Right hindlimb (tissue), 1 donor: ENCODE measurements around the gene SLC9B2.

Experiments
- DNase-seq: peaks from one replicate; pipeline ENCODE4 v3.0.0-alpha.2; 2018

Gene SLC9B2

GRCh38 chr4:103075894-103076746 lies 441 bp downstream of the SLC9B2 start:
- DNase-seq = peak; percentile 84

GRCh38 chr4:103075435-103075893 lies 1.1 kb downstream of the SLC9B2 start:
- no peak for DNase-seq

DNA sequence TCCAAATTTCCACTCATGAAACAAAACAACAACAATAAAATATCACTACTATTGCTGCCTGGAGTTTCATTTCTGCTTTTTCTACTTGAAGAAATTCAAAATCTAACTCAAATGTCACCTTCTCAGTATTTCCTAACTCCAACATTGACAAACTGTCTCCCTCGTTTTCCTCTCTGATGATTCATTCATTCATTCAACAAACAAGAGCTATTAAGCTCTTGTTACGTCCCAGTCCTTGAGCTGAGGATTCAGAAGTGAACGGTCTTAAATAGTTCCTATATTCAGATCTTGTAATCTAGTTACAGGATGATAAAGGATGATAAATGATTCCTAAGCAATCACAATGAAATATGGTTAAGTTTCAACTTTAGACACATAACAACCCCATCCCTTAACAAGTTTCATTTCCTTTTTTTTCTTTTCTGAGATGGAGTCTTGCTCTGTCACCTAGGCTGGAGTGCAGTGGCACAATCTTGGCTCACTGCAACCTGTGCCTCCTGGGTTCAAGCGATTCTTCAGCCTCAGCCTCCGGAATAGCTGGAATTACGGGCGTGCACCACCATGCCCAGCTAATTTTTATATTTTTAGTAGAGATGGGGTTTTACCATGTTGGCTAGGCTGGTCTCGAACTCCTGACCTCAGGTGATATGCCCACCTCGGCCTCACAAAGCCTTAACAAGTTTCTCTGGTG lies 1.7 kb downstream of the SLC9B2 start:
- DNase-seq = no peak

GRCh38 chr4:103073792-103074438 lies 2.6 kb downstream of the SLC9B2 start:
- no peak for DNase-seq

DNA sequence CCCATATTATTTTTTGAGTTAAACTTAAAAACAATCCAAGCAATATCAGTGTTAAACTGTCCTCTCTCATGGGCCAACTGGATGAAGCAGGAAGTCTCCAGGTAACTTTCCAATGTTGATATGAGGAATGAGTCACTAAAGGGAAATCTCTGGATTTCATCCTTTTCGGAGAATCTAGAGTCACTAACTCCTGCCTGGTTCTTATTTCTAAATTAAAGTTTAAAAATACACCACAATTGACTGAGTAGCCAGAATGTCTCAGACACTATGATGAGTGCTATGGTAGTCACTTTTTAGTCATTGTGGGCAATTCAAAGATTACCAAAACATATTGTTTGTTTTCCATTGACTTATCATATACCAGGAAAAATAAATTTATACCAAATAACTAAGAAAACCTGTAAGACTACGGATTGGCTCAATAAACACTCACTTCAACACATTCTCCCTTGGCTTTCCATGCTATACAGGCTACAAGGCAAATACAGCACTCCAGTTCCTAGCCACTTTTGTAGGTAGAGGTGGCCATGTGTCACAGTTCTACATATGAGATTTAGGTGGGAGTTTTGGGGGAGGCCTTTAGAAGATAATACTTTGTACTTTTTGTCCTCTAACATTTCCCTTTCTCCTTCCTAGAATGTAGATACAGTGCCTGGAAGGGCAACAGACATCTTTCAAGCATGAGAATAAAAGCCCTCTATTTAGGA lies 8.6 kb downstream of the SLC9B2 start:
- no peak for DNase-seq

DNA sequence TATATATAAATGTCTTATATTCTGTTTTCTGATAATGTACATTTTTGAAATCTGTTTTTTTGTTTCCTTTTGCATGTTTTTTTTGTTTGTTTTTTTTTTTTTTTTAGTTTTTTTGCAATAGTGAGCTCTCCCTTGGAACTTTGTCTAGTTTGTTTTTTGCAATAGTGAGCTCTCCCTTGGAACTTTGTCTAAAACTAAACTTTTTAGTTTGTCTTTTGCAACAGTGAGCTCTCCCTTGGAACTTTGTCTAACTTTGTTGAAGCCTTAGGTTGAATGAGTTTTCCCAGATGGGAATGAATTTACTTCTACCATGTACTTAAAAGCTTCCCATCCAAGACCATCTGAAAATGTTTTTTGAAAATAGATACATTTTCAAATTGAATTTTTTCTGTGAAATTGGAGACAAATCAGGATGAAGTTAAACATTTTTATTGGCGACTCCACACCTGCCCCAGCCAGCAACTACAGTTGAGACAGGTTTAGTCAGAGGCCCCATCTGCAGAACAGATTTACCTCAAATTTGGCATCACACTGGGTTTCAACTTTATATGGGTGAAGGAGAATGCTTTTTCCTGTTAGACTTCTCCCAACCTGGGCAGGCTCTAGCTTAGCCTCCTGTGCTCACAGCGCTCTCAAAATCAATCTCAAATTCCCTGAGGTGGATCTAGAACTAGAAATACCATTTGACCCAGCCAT lies 16.0 kb downstream of the SLC9B2 start:
- DNase-seq = no peak

GRCh38 chr4:103054030-103054429 lies 22.5 kb downstream of the SLC9B2 start:
- no peak for DNase-seq

DNA sequence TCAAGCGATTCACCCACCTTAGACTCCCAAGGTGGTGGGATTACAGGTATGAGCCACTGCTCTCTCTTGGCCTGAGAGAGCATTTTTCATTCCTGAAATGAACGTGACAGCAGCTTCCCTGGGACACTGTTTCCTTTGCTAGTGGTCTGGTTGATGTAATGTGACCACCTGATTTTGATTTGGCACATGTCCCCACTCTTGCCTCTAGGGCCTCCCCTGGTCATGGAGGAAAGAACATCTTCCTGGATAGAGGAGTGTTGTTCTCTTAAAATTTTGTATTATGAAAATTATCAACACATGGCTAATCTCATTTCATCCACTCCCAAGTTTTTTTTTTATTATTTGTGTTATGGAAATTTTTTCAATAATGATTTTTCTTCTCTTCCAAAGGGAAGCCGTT lies 23.8 kb downstream of the SLC9B2 start:
- DNase-seq = no peak

DNA sequence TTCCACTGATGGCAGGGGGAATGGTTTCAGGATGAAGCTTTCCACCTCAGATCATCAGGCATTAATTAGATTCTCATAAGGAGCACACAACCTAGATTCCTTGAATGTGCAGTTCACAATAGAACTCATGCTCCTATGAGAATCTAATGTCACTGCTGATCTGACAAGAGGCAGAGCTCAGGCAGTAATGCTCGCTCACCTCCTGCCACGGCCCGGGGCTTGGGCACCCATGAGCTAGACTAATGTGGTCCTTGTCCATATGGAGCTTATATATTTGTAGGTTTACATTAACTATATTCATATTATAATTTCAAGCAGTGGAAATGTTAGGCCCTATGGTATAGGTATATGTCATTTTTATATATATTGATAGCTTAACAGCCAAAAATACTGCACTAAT lies 24.4 kb downstream of the SLC9B2 start:
- DNase-seq = no peak

DNA sequence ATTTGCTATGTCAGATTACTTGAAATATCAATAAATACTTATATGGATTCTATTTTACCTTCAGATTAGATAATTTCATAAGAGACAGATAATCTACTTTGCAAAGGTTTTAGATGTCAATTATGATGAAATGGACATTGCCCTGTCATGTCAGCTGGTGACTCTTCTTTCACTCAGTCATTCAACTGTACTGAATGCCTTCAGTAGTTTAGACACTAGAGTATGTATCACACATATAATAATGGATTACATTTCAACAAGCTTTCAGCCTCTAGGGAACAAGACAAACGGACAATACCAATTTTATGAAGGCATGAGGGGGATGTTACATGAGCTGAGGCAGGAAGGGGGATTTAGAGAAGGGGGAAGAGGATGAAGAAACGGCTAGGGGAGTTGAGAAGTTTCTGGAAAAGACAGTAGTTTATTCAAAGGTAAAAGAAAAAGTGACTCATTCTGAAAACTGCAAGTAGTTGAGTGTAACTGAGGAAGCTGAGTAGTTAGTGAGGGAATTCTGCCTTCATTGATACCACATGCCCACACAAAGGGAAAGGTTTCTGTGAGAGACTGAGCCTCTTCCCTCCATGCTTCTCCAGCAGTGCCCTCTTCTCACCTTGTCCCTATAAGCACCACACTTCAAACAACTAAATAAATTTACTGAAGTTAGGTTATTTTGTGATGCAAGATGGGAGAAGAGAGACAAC lies 25.7 kb downstream of the SLC9B2 start:
- DNase-seq = no peak

GRCh38 chr4:103046416-103047290 lies 29.9 kb downstream of the SLC9B2 start:
- no peak for DNase-seq

DNA sequence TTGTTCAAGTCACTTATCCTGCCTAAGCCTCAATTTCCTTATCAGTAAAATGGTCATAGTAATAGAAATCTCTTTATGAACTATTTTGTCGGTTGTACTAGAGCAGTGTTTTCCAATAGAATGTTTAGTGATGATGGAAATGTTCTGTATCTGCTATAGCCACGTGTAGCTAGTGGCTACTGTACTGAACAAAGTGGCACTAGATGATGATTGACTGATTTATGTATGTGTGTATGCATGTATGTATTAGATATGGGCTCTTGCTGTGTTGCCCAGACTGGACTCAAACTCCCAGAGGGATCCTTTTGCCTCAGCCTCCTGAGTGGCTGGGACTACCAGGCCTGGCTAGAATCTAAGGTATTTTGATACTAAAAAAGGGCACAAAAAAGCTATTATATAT lies 32.4 kb downstream of the SLC9B2 start:
- DNase-seq = no peak

- no peak for DNase-seq
These were observed 40.4 kb downstream of the SLC9B2 start for GRCh38 chr4:103036169-103036568.

GRCh38 chr4:103032574-103032973 lies 44.0 kb downstream of the SLC9B2 start:
- no peak for DNase-seq

GRCh38 chr4:103030791-103031190 lies 45.8 kb downstream of the SLC9B2 start:
- no peak for DNase-seq

GRCh38 chr4:103029300-103029699 lies 47.3 kb downstream of the SLC9B2 start:
- DNase-seq = no peak

GRCh38 chr4:103026868-103027267 lies 49.7 kb downstream of the SLC9B2 start:
- no peak for DNase-seq

GRCh38 chr4:103024996-103025395 lies 51.6 kb downstream of the SLC9B2 start:
- DNase-seq = no peak

DNA sequence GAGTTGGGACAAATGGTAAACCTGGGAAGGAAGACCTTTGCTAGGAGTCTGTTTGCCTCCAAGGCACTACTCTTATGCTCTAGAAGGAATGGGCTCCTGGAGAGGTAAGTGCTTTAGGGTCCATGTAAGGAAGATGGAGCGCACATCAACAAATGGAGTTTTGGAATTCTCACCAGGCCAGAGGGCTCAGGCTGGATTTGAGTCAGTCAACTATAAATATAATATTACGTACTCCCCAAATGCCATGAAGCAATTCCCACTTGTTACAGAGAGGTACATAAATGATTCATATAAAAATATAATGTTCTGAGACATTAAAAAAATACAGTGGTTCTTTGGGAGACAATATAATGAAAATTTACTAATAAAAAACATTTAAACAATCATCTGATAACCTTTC lies 55.4 kb downstream of the SLC9B2 start:
- no peak for DNase-seq

GRCh38 chr4:103019308-103020124 lies 57.0 kb downstream of the SLC9B2 start, which contains the start of gene SLC9B1:
Gene SLC9B1 (minus strand): TSS chr4:103019705. CDS start chr4:102991711, 27,994 bp downstream.
- peak; percentile 97 for DNase-seq
